ENCODE data around the gene BRD4. TPM values are rescaled to one million over a fixed set of nuclear protein-coding genes. Genes with fewer than 3 reads are reported as not detected.

Gene BRD4
- total and polyA plus RNA-seq, 2 of the 13 experiments (the other 11 are each of a cell fraction or from before 2014, with no cell fraction given) = 10.5 to 11.4 TPM

DNA sequence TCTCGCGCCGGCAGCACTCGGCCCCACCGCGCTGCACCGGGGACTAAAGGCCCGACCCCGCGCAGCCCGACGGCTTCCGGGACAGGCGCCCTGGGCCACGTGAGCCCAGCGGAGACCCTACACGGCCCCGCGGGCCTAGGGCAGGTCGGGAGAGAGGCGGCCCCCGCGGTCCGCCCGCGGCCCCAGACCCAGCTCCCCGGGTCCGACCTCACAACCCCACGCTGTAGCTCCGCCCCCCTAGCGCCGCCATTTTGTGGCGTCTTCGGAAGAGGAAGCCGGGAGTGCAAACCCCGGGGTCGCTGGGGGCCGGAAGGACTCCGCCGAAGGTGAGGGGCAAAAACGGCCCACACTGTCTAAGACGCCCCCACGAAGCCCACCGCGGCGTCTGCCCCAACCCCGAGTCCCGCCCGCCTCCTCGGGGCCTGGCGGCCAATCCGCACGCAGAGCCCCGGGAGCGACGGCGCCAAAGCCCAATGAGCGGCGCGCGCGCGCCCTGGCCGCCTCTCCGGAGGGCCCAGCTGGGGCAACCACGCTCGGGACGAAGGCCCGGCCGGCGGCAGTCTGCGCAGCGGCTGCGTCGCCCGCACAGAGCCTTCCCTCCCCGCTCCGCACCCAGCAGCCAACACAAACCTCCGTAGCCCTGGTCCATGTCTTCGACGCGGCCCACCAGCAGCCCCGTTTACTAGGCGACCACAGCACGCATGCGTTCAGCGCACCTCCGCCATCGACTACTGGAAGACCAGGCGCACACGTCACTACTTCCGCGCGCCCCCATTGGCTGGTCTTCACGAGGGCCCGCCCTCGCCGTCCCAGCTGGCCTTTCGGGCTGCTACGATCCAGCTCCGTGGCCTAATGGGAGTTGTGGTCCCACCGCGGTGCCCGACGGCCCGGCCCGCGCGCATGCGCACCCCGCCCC lies 47.0 kb upstream of the BRD4 start, which contains the start of gene AKAP8 (continued):
- TF ChIP-seq, protein P1, sequence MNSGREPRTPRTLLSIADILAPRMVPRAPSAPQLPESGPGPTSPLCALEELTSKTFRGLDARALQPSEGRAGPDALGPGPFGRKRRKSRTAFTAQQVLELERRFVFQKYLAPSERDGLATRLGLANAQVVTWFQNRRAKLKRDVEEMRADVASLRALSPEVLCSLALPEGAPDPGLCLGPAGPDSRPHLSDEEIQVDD (CRISPR knock-in tag; IDR thresholded peaks at IDR 0.05; ENCODE audit: borderline replicate concordance) = no peak
- TF ChIP-seq ZNF775 (CRISPR knock-in tag; IDR thresholded peaks at IDR 0.05; ENCODE audit: borderline replicate concordance) (no peak), ZMYM4 (CRISPR knock-in tag; IDR thresholded peaks at IDR 0.05) (peak; percentile 31; the same call in 1 of the 2 replicates), ZNF556 (CRISPR knock-in tag; IDR thresholded peaks at IDR 0.05; ENCODE audit: borderline replicate concordance) (no peak), ARNTL (CRISPR knock-in tag; IDR thresholded peaks at IDR 0.05) (0 out of 2 replicates have a peak, but pooled peaks have one; percentile 47), PTBP1 (IDR thresholded peaks at IDR 0.05; ENCODE audit: low read depth, low read length, poor library complexity, severe bottlenecking) (no peak), DNMT1 (CRISPR knock-in tag; IDR thresholded peaks at IDR 0.05) (no peak), ZNF614 (CRISPR knock-in tag; IDR thresholded peaks at IDR 0.05; ENCODE audit: borderline replicate concordance) (no peak; the same call in 1 of the 2 replicates), ZNF496 (CRISPR knock-in tag; IDR thresholded peaks at IDR 0.05; ENCODE audit: insufficient replicate concordance) (no peak)
- TF ChIP-seq, protein P2, sequence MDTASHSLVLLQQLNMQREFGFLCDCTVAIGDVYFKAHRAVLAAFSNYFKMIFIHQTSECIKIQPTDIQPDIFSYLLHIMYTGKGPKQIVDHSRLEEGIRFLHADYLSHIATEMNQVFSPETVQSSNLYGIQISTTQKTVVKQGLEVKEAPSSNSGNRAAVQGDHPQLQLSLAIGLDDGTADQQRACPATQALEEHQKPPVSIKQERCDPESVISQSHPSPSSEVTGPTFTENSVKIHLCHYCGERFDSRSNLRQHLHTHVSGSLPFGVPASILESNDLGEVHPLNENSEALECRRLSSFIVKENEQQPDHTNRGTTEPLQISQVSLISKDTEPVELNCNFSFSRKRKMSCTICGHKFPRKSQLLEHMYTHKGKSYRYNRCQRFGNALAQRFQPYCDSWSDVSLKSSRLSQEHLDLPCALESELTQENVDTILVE (CRISPR knock-in tag; IDR thresholded peaks at IDR 0.05) = peak; percentile 47; the same call in 1 of the 2 replicates
- TF ChIP-seq, protein P3, sequence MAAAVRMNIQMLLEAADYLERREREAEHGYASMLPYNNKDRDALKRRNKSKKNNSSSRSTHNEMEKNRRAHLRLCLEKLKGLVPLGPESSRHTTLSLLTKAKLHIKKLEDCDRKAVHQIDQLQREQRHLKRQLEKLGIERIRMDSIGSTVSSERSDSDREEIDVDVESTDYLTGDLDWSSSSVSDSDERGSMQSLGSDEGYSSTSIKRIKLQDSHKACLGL (CRISPR knock-in tag; IDR thresholded peaks at IDR 0.05) = peak; percentile 42
- TF ChIP-seq, protein P4, sequence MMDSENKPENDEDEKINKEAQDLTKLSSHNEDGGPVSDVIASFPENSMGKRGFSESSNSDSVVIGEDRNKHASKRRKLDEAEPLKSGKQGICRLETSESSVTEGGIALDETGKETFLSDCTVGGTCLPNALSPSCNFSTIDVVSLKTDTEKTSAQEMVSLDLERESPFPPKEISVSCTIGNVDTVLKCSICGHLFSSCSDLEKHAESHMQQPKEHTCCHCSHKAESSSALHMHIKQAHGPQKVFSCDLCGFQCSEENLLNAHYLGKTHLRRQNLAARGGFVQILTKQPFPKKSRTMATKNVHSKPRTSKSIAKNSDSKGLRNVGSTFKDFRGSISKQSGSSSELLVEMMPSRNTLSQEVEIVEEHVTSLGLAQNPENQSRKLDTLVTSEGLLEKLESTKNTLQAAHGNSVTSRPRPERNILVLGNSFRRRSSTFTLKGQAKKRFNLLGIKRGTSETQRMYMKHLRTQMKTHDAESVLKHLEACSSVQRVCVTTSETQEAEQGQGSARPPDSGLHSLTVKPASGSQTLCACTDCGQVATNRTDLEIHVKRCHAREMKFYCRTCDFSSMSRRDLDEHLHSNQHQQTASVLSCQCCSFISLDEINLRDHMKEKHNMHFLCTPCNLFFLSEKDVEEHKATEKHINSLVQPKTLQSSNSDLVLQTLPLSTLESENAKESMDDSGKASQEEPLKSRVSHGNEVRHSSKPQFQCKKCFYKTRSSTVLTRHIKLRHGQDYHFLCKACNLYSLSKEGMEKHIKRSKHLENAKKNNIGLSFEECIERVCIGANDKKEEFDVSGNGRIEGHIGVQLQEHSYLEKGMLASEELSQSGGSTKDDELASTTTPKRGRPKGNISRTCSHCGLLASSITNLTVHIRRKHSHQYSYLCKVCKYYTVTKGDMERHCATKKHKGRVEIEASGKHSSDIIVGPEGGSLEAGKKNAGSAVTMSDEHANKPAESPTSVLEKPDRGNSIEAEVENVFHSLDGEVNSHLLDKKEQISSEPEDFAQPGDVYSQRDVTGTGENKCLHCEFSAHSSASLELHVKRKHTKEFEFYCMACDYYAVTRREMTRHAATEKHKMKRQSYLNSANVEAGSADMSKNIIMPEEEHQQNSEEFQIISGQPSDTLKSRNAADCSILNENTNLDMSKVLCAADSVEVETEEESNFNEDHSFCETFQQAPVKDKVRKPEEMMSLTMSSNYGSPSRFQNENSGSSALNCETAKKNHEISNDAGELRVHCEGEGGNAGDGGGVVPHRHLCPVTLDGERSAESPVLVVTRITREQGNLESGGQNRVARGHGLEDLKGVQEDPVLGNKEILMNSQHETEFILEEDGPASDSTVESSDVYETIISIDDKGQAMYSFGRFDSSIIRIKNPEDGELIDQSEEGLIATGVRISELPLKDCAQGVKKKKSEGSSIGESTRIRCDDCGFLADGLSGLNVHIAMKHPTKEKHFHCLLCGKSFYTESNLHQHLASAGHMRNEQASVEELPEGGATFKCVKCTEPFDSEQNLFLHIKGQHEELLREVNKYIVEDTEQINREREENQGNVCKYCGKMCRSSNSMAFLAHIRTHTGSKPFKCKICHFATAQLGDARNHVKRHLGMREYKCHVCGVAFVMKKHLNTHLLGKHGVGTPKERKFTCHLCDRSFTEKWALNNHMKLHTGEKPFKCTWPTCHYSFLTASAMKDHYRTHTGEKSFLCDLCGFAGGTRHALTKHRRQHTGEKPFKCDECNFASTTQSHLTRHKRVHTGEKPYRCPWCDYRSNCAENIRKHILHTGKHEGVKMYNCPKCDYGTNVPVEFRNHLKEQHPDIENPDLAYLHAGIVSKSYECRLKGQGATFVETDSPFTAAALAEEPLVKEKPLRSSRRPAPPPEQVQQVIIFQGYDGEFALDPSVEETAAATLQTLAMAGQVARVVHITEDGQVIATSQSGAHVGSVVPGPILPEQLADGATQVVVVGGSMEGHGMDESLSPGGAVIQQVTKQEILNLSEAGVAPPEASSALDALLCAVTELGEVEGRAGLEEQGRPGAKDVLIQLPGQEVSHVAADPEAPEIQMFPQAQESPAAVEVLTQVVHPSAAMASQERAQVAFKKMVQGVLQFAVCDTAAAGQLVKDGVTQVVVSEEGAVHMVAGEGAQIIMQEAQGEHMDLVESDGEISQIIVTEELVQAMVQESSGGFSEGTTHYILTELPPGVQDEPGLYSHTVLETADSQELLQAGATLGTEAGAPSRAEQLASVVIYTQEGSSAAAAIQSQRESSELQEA (CRISPR knock-in tag; IDR thresholded peaks at IDR 0.05; ENCODE audit: not compliant biosample characterization) = no peak
- TF ChIP-seq, protein P5, sequence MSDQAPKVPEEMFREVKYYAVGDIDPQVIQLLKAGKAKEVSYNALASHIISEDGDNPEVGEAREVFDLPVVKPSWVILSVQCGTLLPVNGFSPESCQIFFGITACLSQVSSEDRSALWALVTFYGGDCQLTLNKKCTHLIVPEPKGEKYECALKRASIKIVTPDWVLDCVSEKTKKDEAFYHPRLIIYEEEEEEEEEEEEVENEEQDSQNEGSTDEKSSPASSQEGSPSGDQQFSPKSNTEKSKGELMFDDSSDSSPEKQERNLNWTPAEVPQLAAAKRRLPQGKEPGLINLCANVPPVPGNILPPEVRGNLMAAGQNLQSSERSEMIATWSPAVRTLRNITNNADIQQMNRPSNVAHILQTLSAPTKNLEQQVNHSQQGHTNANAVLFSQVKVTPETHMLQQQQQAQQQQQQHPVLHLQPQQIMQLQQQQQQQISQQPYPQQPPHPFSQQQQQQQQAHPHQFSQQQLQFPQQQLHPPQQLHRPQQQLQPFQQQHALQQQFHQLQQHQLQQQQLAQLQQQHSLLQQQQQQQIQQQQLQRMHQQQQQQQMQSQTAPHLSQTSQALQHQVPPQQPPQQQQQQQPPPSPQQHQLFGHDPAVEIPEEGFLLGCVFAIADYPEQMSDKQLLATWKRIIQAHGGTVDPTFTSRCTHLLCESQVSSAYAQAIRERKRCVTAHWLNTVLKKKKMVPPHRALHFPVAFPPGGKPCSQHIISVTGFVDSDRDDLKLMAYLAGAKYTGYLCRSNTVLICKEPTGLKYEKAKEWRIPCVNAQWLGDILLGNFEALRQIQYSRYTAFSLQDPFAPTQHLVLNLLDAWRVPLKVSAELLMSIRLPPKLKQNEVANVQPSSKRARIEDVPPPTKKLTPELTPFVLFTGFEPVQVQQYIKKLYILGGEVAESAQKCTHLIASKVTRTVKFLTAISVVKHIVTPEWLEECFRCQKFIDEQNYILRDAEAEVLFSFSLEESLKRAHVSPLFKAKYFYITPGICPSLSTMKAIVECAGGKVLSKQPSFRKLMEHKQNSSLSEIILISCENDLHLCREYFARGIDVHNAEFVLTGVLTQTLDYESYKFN (CRISPR knock-in tag; conservative IDR thresholded peaks at IDR 0.05) = peak; percentile 20; the same call in 1 of the 2 replicates
